GM12875 (cell line): Measurements from ENCODE around the gene HLCS.

Source experiments
- H3K4me3 ChIP-seq: one replicate; pipeline ENCODE4 v1.5.1; 2011; ENCODE audit warnings: low read depth, low read length, control low read depth
- CTCF ChIP-seq: IDR thresholded peaks from 2 replicates; pipeline ENCODE4 v1.5.1; 2011; ENCODE audit warnings: low read depth, mild to moderate bottlenecking, control low read depth, inconsistent platforms, low read length, moderate library complexity, borderline replicate concordance; ENCODE audit not compliant: insufficient read depth

Gene HLCS

GRCh38 chr21:36704958-36705678 is 261.4 kb downstream of the HLCS start:
- no peak overlapping the region for H3K4me3 ChIP-seq
- no peak for TF ChIP-seq CTCF

- no peak overlapping the region for H3K4me3 ChIP-seq
- TF ChIP-seq CTCF, result no peak
Observed at GRCh38 chr21:36704281-36704957, 262.1 kb downstream of the HLCS start.

DNA sequence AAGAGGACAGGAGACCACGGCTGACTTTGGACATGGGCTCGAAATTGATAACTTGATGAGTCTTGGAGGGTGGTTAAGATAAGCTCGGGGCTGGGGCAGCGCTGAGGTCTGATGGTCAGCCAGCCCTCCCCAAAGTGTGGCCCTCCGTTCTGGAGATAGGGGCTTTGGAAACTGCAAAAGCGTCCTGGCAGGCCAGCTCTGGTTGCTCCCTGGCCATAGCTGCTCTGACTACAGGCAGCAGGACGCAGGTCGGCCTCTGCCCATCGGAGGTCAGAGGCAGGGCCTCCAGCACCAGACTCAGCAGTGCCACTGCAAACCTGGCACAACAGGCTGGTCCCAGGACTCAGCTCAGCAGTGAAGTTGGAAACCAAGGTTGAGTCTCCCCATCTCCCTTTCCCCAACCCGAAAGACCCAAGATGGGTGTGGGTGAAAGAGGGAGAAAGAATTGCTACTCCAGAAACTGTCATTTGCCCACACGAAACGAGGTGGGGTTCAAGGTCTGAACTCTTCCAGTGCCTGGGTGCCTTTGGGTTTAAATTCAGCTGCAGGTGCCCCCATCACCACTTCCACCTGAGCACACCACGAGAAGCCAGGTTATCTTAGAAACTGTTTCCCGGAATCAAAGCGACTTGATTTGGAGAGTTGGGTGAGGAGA is 262.7 kb downstream of the HLCS start:
- TF ChIP-seq CTCF, result no peak
- H3K4me3 ChIP-seq, result no peak overlapping the region

GRCh38 chr21:36703123-36703522 is 263.3 kb downstream of the HLCS start:
- no peak overlapping the region for H3K4me3 ChIP-seq
- no peak for TF ChIP-seq CTCF

GRCh38 chr21:36702622-36702968 is 263.9 kb downstream of the HLCS start:
- H3K4me3 ChIP-seq, result no peak overlapping the region
- no peak for TF ChIP-seq CTCF

DNA sequence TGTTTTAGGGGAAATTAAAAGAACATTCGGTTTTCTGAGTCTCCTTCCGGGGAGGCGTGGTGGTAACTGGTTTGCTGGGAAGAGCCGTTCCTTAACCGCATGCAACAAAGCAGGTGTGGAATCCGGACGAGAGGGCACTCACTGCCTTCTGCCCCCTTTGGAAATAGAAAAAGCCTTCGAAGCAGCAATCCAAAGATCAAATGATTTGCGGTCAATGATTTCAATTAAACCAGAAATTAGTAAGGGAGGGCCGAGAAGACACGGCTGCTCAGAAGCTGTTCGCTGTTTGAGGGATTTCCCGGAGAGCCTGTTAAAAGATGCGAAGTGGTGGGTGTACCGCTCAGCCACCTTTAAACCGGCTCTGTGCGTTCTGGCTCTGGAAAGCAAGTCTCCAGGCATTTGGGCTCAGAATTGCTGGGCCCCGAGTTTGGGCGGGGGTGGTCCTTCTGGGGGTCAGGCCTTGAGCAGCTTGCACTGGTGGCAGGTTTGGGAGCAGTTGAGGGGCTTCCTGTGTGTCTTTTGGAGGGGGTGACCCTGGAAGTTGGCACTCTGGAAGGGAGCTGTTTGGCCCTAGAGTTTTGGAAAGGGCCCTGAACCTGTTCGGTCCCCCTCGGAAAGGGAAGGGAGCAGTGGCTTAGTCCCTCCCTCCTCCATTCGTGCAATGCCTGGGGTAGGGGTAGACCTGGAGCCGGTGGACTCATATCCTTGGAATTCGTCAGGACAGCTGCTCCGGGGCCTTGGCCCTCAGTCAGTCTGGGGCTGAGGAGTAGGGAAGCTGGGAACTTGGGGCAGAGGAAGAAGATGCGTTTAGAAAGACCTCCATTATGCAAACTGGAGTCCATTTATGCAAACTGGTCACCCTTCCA is 264.5 kb downstream of the HLCS start:
- no peak overlapping the region for H3K4me3 ChIP-seq
- TF ChIP-seq CTCF, result no peak
